ENCODE measurements around the gene PTPRS. TPM values are rescaled to one million over a fixed set of nuclear protein-coding genes. Genes with fewer than 3 reads are reported as not detected.
A peak's percentile ranks its signal among the peaks of the same experiment; 100 is the strongest.

The PTPRS gene
- polyA plus RNA-seq, 1 donor (not counting 4 experiments of a cell fraction or from before 2014, with no cell fraction given), result 2.5 TPM

GRCh38 chr19:5341448-5341820 lies 822 bp upstream of the PTPRS start:
- Histone ChIP-seq H3K36me3 (ENCODE audit: control insufficient read depth in 2 of 2, extremely low read depth in 1 of 2, insufficient read depth in 2 of 2, low read length in 2 of 2) (no peaks in the 10 kb centered on the region), H3K4me2 (ENCODE audit: control insufficient read depth, extremely low read depth, insufficient read depth, low read depth, low read length) (no peak overlapping the region), H4K20me1 (ENCODE audit: control insufficient read depth, extremely low read depth, insufficient read depth, low read length) (no peaks in the 10 kb centered on the region), H2AFZ (ENCODE audit: control insufficient read depth, low read length) (no peak overlapping the region), H3K27me3 (ENCODE audit: control insufficient read depth, extremely low read depth, insufficient read depth, low read length) (peaks cover 33% of the 10 kb centered on the region), H3K4me3 (ENCODE audit: control insufficient read depth in 2 of 3, extremely low read depth in 1 of 3, insufficient read depth in 2 of 3, low read depth in 1 of 3, low read length in 3 of 3) (no peak overlapping the region), H3K9me1 (ENCODE audit: control insufficient read depth, extremely low read depth, insufficient read depth, low read length) (no peaks in the 10 kb centered on the region), H3K9me3 (ENCODE audit: control insufficient read depth, low read depth, low read length) (no peaks in the 10 kb centered on the region), H3K4me1 (ENCODE audit: control insufficient read depth, extremely low read depth, insufficient read depth, low read length) (peaks cover 19% of the 10 kb centered on the region), H3K79me2 (ENCODE audit: control insufficient read depth, insufficient read depth, low read length) (no peaks in the 10 kb centered on the region), H3K27ac (ENCODE audit: control insufficient read depth, insufficient read depth, low read length) (no peak overlapping the region), H3K9ac (ENCODE audit: control insufficient read depth, extremely low read depth, insufficient read depth, low read length) (no peak overlapping the region)
- FAIRE-seq, result no peak
- dilution Hi-C loops (cut with MboI; ENCODE audit: extremely low pct_ligation_motif_present, low sequenced_read_pairs), result no loop called here
- no peak for TF ChIP-seq EZH2 (IDR thresholded peaks at IDR 0.05; ENCODE audit: low read length)
- TF ChIP-seq CTCF (optimal IDR thresholded peaks at IDR 0.05 in 1 of 3, IDR thresholded peaks at IDR 0.05 in 1 of 3, conservative IDR thresholded peaks at IDR 0.05 in 1 of 3; ENCODE audit: extremely low read depth in 1 of 3, insufficient read depth in 2 of 3, low read length in 3 of 3), result no peak
- no peak for DNase-seq (ENCODE audit: low read depth, low spot score)

- Histone ChIP-seq H2AFZ (ENCODE audit: control insufficient read depth, low read length) (no peak overlapping the region), H3K27ac (ENCODE audit: control insufficient read depth, insufficient read depth, low read length) (no peak overlapping the region), H3K9ac (ENCODE audit: control insufficient read depth, extremely low read depth, insufficient read depth, low read length) (peak overlapping the region; percentile 4), H3K4me3 (ENCODE audit: control insufficient read depth in 2 of 3, extremely low read depth in 1 of 3, insufficient read depth in 2 of 3, low read depth in 1 of 3, low read length in 3 of 3) (peak overlapping the region; percentile 45 to 64 (median 51)), H3K4me1 (ENCODE audit: control insufficient read depth, extremely low read depth, insufficient read depth, low read length) (peaks cover 8% of the 10 kb centered on the region), H3K9me1 (ENCODE audit: control insufficient read depth, extremely low read depth, insufficient read depth, low read length) (no peaks in the 10 kb centered on the region), H3K36me3 (ENCODE audit: control insufficient read depth in 2 of 2, extremely low read depth in 1 of 2, insufficient read depth in 2 of 2, low read length in 2 of 2) (no peaks in the 10 kb centered on the region), H4K20me1 (ENCODE audit: control insufficient read depth, extremely low read depth, insufficient read depth, low read length) (no peaks in the 10 kb centered on the region), H3K27me3 (ENCODE audit: control insufficient read depth, extremely low read depth, insufficient read depth, low read length) (peaks cover 35% of the 10 kb centered on the region), H3K79me2 (ENCODE audit: control insufficient read depth, insufficient read depth, low read length) (no peaks in the 10 kb centered on the region), H3K9me3 (ENCODE audit: control insufficient read depth, low read depth, low read length) (no peaks in the 10 kb centered on the region), H3K4me2 (ENCODE audit: control insufficient read depth, extremely low read depth, insufficient read depth, low read depth, low read length) (peak overlapping the region; percentile 66)
- DNase-seq (ENCODE audit: low read depth, low spot score), result no peak
- dilution Hi-C loops (cut with MboI; ENCODE audit: extremely low pct_ligation_motif_present, low sequenced_read_pairs), result no loop called here
- TF ChIP-seq EZH2 (IDR thresholded peaks at IDR 0.05; ENCODE audit: low read length), result no peak
- peak in 1 of 3 experiments; percentile 18 for TF ChIP-seq CTCF (optimal IDR thresholded peaks at IDR 0.05 in 1 of 3, IDR thresholded peaks at IDR 0.05 in 1 of 3, conservative IDR thresholded peaks at IDR 0.05 in 1 of 3; ENCODE audit: extremely low read depth in 1 of 3, insufficient read depth in 2 of 3, low read length in 3 of 3)
- no peak for FAIRE-seq
Observed at GRCh38 chr19:5339950-5340636, 519 bp downstream of the PTPRS start.

Measured in keratinocyte (primary cell).